Prostate gland (tissue), 2 donors: ENCODE measurements around the gene SDC3. TPM values are rescaled to one million over a fixed set of nuclear protein-coding genes. Genes with fewer than 3 reads are reported as not detected.

Experiments used
- DNase-seq: peaks from one replicate; pipeline ENCODE4 v3.0.0-alpha.2; 2019; ENCODE audit warnings: low spot score
- H3K27ac ChIP-seq, 2 donors: fragments of 200-600 bp; sonication (generic); 2 replicates each; pipeline ENCODE4 v1.5.1; 2017 to 2019
- H3K27me3 ChIP-seq: fragments of 200-600 bp; sonication (generic); replicated peaks from 2 replicates; pipeline ENCODE4 v1.5.1; 2019; ENCODE audit not compliant: insufficient read depth
- H3K36me3 ChIP-seq, 2 donors: fragments of 200-600 bp; sonication (generic); 1 replicate in 1 of 2; 2 replicates in 1 of 2; pipeline versions ENCODE4 v1.5.1 to v1.8.1; 2017 to 2019
- H3K4me1 ChIP-seq: fragments of 200-600 bp; sonication (generic); replicated peaks from 2 replicates; pipeline ENCODE4 v1.5.1; 2019
- H3K4me3 ChIP-seq, 2 donors: fragments of 200-600 bp; sonication (generic); 2 replicates each; pipeline ENCODE4 v1.5.1; 2017 to 2019
- H3K9me3 ChIP-seq: fragments of 200-600 bp; sonication (generic); 2 replicates; pipeline ENCODE4 v1.5.1; 2017
- CTCF ChIP-seq, 4 experiments: fragments of 200-600 bp in 2 of 4; fragments of 450-650 bp in 2 of 4; sonication (generic) in 2 of 4; IDR thresholded peaks; 1 replicate in 3 of 4; 2 replicates in 1 of 4; pipeline ENCODE4 v1.5.1; 2016 to 2019; ENCODE audit warnings: antibody characterized with exemption in 4 of 4, mild to moderate bottlenecking in 2 of 4, moderate library complexity in 2 of 4
- POLR2A ChIP-seq: fragments of 450-650 bp; IDR thresholded peaks from one replicate; pipeline ENCODE4 v1.6.1; 2016; ENCODE audit warnings: antibody characterized with exemption, mild to moderate bottlenecking
- POLR2AphosphoS5 ChIP-seq: sonication (generic); formaldehyde crosslinking; IDR thresholded peaks from one replicate; pipeline ENCODE4 v1.6.1; 2017; ENCODE audit warnings: antibody characterized with exemption
- WGBS: methylation state at CpG from one replicate; pipeline ENCODE4 v1.1.5; 2018; 5-methylcytosine and 5-hydroxymethylcytosine counted together
- intact Hi-C: fragments of 100-400 bp; cut with DNase I; formaldehyde crosslinking; loops from one replicate; pipeline ENCODE4 v1.14.2; 2022
- total RNA-seq, 2 donors: library from RNA; depleted of rRNA; stranded (reverse); fragments of >200 nt; gene quantifications; one replicate each; pipeline ENCODE4 v1.1.0, GENCODE V29; 2016

The SDC3 gene
- total RNA-seq, 2 donors from 2014 or later, result 25.5 to 39.6 TPM

DNA sequence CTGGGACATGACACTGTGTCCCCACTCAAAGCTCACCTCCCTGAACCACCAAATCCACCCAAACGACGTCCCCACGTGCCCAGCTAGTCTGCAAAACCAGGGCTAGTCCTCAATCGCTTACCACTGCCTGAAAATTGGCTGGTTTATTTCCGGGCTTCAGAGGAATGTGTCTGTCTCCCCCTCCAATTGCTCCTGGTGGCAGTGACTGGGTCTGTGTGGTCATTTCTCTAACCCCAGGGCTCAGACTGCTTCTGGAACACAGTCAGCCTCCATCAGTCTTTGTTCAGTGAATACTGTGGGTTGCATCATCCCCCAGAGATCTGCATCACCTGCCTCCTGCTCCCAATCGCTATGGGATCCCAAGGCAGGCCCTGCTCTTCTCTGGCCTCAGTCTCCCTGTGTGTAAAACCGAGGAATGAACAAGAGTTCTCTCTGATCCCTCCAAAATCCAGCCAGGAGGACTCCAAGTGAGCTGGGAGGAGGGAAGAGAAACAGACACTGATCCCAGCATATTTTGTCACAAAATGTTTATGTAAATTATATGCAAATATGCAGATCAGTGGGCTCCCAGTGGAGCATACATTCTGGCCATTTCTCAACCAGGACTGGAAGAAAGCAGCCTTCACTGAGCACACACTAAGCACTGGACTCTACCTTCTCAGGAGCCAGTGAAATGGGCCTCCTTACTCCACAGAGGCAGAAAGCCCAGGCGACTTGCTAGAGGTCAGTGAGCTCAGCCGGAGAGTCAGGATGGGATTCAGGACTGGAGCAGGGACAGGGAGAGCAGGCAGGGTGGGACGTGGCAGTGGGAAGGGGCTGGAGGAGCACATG, 20.9 kb downstream of the SDC3 start:
- Histone ChIP-seq H3K9me3 (no peaks in the 10 kb centered on the region), H3K27ac (peak overlapping the region; percentile 72 to 74), H3K4me1 (peaks cover 6% of the 10 kb centered on the region), H3K27me3 (no peaks in the 10 kb centered on the region), H3K36me3 (no peaks in the 10 kb centered on the region), H3K4me3 (no peak overlapping the region)
- 74% methylated on average over 10 of the region's 10 CpGs for WGBS
- no peak for DNase-seq
- TF ChIP-seq POLR2A (no peak), CTCF (IDR thresholded peaks at IDR 0.05) (no peak), POLR2AphosphoS5 (no peak)
- intact Hi-C loops, result no loop called here

- no peak for DNase-seq
- no peaks in the 10 kb centered on the region for H3K27me3 ChIP-seq
- H3K9me3 ChIP-seq, result no peaks in the 10 kb centered on the region
- peak overlapping the region in 1 of 2 donors; percentile 74 for H3K27ac ChIP-seq
- no peak overlapping the region for H3K4me3 ChIP-seq
- TF ChIP-seq POLR2A, result no peak
- no peak for TF ChIP-seq POLR2AphosphoS5
- no peak for TF ChIP-seq CTCF (IDR thresholded peaks at IDR 0.05)
- no peaks in the 10 kb centered on the region for H3K36me3 ChIP-seq
- 88% methylated on average over 12 of the region's 12 CpGs for WGBS
- intact Hi-C loops, result no loop called here
- peaks cover 6% of the 10 kb centered on the region for H3K4me1 ChIP-seq
Observed at GRCh38 chr1:30886710-30887428, 21.7 kb downstream of the SDC3 start.

GRCh38 chr1:30885570-30886522, 22.7 kb downstream of the SDC3 start:
- Histone ChIP-seq H3K27ac (peak overlapping the region; percentile 11 to 74), H3K9me3 (no peaks in the 10 kb centered on the region), H3K36me3 (no peaks in the 10 kb centered on the region), H3K27me3 (no peaks in the 10 kb centered on the region), H3K4me1 (peaks cover 6% of the 10 kb centered on the region), H3K4me3 (no peak overlapping the region)
- 36% methylated on average over 17 of the region's 17 CpGs for WGBS
- DNase-seq, result no peak
- TF ChIP-seq POLR2A, result no peak
- TF ChIP-seq CTCF (IDR thresholded peaks at IDR 0.05), result no peak
- TF ChIP-seq POLR2AphosphoS5, result no peak
- intact Hi-C loops, result no loop called here

- Histone ChIP-seq H3K27ac (no peak overlapping the region), H3K36me3 (no peaks in the 10 kb centered on the region), H3K9me3 (no peaks in the 10 kb centered on the region), H3K4me1 (peaks cover 6% of the 10 kb centered on the region), H3K27me3 (no peaks in the 10 kb centered on the region), H3K4me3 (no peak overlapping the region)
- no peak for DNase-seq
- intact Hi-C loops, result no loop called here
- WGBS, result 77% methylated on average over 5 of the region's 5 CpGs
- TF ChIP-seq POLR2A (no peak), CTCF (IDR thresholded peaks at IDR 0.05) (no peak), POLR2AphosphoS5 (no peak)
Observed at GRCh38 chr1:30884723-30885122, 23.8 kb downstream of the SDC3 start.
